Activated T-helper 1 cell treated with anti-CD3 and anti-CD28 coated beads, Interleukin-2, amount 50 U/mL, for 16 hours (primary cell): Measurements from ENCODE around the gene IGFBP4.

Experiments used
- DNase-seq, 2 donors: peaks; one replicate each; pipeline ENCODE4 v3.0.0-alpha.2; 2020; ENCODE audit warnings: low read depth in 1 of 2, low spot score in 1 of 2

Gene IGFBP4

DNA sequence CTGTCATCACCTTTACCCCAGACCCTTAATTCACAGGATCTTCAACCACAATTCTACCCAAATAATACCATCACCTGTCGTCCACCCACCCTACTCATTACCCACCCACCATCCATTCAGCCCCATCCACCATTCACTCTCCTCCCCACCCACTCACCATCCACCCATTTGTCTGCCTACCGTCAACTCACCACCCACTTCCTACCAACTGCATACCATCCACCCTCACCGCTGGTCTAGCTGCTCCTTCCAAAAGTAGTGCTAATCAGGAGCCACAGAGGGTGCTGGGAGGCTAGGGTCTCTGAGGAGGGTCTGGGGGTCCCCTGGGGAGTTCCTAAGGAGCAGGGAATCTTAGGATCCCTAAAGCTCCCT is 12.0 kb upstream of the IGFBP4 start:
- no peak for DNase-seq

DNA sequence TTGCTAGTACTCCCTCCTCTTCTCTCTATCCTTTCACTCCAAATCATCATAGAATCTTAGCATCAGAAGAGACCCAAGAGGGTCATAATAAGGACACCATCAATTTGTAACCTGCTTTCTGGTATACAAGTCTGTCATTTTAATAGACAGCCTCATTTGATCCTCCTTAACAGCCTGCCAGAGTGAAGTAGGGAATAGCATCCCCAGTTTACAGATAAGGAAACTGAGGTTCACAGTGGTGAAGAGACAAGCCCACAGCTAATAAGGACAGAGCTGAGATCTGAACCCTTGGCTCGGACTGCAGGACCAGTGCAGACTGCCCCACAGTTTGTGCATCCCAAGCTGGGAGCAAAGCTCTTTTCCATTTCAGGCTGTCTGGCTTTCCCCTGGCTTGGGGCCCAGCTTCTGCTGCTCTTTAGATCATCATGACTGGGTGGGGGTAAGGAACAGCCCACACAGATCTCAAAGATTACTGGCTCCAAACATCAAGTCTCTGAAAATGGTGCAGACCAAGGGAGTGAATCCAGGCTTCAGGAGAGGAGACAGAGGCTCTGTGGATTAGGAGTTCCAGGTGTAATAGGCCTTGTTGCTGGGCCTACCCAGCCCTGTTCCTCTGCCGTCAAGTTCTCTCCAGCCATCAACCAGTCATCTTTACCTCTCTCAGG is 10.3 kb upstream of the IGFBP4 start:
- no peak for DNase-seq

DNA sequence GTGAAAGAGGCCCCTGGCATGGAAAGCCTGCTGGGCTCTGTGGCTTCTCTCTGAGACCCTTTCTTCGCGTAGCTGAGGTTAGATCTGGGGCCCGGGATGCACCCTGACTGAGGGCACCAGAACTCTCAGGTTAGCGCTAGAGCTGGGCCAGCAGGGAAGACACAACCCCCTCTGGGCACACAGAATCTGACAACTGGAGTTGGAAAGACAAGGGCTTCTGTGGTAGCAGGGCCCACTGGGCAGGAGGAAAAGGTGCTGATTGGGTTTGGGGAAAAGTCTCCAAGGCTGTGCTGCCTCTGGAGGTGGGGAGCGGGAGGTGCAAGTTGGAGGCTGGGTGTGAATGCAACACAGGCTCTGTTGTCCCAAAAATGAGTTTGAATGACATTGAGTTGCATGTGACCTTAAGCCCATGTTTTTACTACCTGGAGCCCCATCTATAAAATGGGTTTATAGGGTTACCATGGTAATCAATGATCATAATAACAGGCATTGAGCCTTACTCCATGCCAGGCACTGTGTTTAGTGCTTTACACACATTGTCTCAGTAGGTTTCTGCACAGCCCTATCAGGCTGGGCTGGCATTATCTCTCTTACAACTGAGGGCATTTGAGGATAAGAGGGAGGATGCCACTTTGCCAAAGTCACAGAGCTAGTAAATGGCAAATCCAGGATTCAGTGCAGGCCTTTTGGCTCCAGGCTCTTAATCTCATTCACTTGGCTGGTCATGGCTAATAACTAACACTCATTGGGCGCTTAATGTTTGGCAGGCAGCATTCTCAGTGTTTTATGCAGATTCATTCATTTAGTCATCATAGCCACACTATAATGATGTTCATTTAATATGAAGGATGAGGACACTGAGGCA is 9.5 kb upstream of the IGFBP4 start:
- DNase-seq, result no peak

DNA sequence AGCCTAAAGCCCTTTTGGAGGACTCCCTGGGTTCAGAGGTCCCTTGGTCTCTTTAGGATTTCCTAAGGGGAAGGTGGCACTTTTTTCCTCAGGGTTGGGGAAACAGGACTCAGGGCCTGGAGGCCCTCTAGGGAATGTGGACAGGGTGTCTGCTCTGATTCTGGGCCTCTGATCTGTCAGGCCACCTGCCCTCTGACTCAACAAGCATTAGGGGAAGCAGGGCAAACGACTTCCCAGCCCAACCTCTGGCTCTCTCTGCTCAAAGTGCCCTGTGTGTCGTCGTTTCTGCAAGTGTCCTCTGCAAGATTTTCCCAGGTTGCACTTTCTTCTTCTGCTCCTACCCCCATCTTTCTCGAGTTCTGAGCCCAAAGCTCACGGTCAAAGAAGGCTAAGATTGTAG is 6.6 kb upstream of the IGFBP4 start:
- DNase-seq, result no peak

DNA sequence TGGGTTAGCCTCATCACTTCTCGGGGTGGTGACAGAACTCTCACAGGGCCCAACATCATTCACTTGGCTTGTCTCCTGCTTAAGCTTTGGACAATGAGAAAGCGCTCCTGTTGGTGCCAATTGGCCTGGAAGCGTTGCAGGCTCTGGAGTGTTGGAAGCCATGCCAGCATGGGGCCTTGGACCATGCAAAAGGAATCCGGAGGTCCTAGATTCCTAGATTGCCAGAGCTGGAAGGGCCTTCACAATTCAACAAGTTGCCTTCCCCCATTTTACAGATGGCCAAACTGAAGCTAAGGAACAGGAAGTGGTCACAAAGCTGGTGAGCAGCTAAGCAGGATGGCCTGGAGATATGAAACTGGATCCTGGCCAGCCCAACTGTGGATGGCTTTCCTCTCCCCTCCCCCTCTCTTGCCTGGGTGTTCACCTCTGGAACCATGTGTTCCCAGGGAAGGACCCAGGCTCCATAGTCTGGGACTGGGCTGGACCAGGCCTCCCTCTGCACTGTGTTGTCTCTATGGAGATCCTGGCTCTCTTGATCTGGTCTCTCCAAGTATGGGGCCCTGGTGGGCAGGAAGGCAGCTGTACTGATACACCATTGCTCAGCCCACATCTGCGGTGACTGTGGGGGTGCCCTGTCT is 6.0 kb upstream of the IGFBP4 start:
- no peak for DNase-seq

DNA sequence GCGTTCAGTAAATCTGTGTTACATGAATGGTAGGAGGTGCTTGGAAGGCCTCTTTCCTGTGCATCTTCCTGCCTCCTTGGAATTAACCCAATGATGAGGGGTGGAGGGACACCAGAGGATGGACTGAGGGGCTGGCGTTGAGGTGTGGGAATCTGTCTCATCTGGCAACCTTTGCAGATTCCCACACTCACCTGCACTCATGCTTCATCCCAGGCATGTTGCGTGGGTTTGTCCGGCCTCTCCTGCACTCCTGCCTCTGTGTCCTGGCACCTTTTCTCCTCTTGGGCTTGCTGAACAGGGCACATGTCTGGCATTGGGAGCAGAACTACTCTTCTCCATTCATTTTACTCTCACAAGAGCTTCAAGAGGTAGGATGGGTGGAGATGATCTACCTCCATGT is 3.1 kb upstream of the IGFBP4 start:
- DNase-seq, result no peak

DNA sequence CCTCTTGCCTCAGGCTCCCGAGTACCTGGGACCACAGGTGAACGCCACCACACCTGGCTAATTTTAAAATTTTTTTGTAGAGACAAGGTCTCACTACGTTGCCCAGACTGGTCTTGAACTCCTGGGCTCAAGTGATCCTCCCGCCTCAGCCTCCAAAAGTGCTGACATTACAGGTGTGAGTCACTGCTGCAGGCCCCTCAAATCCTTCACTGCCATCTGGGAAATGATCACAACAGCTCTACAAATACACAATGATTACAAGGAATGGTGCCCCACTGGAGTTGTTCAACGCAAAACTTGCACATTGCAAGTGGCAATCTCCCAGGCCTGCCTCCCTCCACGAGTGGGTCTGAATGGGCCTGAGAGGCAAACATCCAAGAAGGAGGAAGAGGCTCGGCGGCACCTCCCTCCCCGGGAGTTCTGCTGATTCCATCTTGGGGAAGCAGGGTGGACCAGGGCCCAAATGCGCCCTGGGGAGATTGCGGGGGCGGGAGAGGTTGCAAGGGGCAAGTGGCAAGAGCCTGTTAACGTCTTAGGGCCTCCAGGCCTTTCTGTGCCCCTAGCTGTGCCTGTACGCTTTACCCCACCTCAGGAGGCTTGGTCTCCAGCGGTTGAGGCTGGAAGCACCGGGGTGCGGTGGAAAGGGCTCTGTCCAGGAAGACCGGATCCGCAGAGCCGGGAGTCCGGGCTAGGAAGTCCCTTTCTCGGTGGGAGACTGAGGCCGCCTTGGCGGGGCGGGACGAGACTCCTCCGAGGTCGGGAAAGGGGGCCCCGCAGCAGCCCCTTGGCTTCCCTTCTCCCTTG is 656 bp upstream of the IGFBP4 start:
- no peak for DNase-seq

DNA sequence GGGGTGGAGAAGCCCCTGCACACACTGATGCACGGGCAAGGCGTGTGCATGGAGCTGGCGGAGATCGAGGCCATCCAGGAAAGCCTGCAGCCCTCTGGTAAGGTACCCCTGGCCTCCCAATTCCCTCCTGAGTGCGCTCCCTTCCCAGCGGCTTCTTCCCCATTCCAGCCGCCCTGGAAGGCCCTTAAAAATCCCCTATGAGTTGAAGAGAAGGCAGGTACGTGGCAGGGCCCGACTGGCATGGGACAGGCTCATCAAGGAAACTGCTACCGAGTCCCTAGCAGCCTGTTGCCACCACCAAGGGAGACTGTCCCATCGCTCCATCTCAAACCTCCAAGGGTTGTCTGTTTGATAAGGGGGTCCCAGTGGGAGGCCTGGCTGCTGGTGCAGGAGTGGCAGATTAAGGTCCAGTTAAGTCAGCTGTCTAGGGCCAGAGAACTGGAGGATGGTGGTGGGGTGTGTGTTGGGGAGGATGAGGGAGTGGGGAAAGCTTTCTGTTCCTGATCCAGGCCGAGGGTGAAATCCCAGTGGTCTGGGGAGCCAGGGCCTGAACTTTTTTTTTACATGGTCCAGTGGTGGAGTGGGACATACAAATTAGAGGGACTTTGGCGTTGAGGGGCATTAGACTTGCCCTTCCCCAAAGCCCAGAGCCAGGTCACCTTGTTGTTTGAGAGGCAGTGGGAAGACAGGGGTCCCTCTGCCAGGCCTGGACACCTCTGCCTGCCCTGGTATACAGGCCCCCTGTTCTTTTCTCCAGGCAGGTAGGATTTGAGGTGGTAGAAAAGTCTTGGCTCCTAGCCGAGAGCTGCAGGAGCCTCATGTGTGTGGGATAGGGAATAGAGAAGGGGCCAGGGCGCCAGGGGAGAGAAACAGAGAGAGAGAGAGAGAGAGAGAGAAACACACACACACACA is 994 bp downstream of the IGFBP4 start:
- DNase-seq, result no peak

DNA sequence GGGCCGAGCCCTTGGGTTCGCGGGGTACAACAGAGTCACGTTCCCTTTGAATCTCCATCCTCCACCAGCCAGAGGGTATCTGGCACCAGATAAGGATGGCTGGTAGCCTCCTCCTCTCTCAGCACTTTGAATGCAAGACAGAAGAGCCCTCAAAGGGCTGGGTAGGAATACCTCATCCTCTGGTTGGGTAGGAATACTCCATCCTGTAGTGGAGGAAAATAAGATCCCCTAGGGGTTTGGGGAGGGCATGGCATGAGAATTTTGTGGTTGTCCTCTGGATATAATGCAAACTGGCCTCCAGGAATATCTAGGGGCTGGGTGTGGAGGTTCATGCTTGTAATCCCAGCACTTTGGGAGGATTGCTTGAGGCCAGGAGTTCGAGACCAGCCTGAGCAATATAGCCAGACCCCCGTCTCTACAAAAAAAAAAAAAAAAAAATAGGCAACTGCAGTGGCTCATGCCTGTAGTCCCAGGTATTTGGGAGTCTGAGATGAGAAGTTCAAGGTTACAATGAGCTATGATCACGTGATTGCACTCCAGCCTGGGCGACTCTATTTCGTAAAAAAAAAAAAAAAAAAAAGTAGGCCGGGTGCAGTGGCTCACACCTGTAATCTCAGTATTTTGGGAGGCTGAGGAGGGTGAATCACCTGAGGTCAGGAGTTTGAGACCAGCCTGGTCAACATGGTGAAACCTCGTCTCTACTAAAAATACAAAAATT is 2.7 kb downstream of the IGFBP4 start:
- DNase-seq, result no peak

DNA sequence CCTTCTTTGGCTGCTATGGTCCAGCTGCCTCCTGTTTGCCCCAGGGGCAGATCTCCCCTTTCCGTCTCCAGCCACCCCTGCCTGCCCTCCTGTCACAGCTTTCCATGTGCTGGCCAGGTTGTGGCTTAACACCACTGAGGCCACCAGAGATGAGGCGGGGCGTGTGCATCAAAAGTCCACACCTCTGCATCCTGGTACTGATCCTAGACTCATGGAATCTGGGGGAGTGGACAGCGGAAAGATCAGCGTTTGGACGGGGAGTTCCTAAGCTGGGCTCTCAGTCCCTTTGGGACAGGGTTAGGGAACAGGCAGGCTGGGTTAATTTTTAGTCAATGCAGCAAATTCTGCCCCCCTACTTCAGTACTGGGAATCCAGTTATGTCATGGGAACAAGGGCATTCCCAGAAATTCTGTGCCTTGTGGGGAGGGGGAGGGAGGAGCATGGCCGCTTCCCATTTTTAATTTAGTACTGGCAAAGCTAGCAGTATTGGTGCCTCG is 3.9 kb downstream of the IGFBP4 start:
- no peak for DNase-seq

DNA sequence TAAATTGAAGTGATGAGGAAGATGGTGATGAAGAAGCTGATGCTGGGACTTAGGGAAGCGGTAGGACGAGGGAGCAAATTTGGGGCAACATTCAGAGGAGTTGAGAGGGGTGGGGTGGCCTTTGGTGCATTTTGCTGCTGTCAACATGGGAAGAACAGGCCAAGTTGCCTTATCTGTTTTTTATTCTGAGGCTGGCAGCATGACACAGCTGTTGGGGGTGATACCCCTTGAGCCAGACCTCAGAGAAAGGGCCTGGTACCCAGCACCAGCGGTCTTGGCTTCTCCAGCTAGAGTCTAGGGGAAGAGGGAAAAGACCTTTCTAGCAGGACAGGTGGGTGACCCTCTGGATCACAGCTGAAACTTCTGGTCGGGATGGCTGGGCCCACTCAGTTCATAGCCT is 4.6 kb downstream of the IGFBP4 start:
- DNase-seq, result no peak

DNA sequence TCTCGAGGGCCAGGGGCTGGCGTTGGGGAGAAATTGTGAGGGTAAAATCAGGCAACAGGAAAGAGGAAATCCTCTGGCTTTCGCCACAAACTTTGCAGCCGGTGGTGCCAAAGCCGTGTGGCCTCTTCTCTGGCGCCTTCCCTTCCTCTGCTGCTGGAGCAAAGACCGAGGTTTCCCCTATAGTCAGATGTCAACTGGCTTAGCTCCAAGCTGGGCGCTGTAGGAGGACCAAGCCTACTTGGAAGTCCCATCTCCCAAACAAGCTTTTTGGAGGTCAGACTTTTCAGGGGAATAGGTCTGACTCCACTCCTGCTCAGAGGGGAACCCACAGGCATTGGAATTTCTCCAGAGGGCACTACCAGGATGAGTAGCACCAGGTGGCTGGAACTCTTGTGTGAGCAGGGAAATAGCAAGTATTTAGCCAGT is 5.0 kb downstream of the IGFBP4 start:
- DNase-seq, result no peak

DNA sequence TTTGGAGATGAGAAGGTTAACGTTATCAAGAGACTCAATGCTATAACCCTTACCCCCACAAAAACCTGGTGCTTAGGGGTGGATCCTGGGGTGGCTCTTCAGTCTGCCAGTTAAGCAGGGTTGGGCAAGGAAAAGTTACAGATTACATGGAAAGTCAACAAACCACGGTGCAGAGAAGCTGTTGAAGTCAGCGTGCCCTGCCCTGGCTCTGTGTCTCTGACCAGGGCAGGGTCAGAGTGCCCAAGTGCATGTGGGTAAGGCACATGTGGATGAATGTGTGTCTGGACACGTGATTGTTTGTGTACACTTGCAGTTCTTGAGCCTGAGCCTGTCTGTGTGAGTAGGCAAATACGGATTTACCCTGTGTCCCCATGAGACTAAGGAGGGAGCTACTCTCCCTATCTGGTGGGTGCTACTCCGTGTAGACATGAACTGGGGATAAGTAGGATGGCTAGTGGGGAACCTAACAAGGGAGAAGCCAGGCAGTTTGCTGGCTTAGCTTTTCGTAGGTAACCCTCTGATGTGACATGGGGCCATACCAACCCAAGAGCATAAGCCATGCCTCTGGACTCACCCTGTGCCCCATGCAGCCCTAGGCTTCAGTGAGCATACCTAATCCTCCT is 5.5 kb downstream of the IGFBP4 start:
- no peak for DNase-seq

DNA sequence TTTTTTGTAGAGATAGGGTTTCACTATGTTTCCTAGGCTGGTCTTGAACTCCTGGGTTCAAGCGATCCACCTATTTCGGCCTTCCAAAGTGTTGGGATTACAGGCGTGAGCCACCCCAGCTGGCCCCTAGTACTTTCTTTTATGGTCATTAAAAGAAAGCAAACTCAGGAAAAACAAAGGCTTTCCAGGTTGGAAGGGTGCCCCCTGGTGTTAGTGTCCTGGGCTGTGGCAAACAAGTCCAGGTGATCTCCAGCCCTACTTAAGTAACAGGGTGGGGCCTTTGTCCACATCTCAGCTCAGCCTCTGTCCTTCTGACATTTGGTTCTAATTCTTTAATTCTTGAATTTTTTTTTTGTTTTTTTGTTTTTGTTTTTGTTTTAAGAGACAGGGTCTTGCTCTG is 6.9 kb downstream of the IGFBP4 start:
- DNase-seq, result no peak

DNA sequence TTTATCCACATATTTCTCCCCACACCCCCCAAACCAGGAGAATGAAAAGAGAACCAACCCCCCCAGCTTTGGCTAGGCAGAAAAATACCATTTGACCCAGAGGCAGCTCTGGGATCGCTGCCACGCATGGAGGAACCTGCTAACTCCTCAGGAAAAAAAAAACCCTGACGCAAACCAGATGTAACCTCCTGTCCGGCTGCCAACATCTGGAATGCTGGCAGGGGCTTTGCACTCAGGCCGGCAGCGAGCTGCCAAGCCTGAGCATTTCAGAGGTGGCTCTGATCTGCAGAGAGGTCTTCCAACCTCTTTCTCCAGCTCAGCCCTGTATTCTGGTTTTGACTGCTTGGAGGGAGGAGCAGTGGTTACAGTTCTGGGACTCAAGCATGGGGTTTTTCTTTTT is 8.2 kb downstream of the IGFBP4 start:
- DNase-seq, result no peak

DNA sequence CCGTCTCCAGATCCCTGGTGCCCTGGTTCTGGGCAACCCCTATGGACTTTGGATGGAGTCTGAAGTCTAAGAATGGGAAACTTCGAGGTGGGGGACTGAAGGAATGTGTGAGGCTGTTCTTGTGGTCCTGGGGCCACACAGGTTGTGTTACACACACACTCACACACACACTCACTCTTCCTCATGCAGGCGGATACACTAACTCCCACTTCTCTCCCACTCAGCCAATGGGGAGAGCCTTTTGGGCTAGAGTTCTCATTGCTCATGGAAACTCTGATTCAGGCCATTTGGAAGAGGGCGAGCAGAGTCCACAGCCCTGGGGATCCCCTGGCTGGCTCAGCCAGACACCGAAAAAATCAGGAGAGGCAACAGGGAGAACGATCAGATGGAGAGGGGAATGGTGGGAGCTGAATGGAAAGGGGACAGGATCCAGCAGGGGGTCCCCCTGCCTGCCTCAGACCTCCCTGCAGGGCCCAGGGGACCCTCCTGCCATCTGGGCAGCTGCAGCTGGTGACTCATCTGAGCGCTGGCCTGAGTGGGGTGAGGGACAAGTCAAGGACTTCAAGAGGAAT is 9.1 kb downstream of the IGFBP4 start:
- no peak for DNase-seq

DNA sequence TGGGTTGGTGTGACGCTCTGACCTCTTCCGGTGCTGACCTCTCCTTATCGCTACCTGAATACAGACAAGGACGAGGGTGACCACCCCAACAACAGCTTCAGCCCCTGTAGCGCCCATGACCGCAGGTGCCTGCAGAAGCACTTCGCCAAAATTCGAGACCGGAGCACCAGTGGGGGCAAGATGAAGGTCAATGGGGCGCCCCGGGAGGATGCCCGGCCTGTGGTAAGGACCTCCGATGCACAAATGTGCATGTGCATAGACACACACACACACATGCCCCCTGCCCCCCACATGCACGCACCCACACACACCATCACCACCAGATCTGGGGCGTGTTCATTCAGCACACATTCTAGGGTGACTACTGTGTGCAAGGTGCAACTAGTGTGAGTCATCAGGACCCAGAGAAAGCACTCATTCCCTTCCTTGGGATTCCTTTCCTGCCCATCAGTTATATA is 9.7 kb downstream of the IGFBP4 start:
- no peak for DNase-seq

DNA sequence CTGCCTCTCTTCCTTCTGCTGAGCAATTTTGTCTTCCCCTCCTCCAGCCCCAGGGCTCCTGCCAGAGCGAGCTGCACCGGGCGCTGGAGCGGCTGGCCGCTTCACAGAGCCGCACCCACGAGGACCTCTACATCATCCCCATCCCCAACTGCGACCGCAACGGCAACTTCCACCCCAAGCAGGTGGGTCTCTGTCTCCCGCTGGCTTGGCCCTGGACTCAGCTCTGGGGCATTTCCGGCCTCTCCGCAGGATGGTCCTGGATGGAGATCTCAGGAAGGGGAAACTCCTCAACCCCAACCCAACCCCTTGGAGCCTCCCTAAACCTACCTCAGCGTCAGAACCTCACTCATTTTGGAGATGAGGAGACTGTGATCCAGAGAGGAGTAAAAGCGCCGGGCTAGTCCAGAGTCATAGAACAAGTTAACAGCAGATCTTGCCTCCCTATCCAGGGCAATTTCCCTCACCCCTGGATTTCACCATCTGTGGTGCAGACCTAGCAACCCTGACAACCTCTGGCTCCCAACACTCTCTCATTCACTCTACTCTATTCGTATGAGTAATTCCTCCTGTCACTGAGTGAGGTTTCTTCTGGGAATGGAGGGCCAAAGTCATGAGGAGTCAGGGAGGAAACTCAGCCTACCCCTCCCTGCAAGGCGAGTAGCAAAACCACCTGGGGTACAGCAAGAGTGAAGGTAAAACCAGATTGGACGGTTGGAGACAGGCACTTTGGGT is 10.8 kb downstream of the IGFBP4 start:
- no peak for DNase-seq
